Keratinocyte (primary cell): ENCODE data around the gene PAXIP1. TPM values are rescaled to one million over a fixed set of nuclear protein-coding genes. Genes with fewer than 3 reads are reported as not detected.

ENCODE experiments used
- DNase-seq: peaks from one replicate; pipeline ENCODE4 v3.0.0-alpha.2; 2011; ENCODE audit warnings: low read depth, missing footprints, low spot score
- FAIRE-seq: peaks from 2 replicates; lab custom pipeline; 2011; peaks lifted over from hg19 to GRCh38; lab: Jason Lieb, UNC
- H2AFZ ChIP-seq: 2 replicates; pipeline ENCODE4 v1.6.0; 2012; ENCODE audit warnings: low read length, control low read depth, inconsistent platforms; ENCODE audit not compliant: control insufficient read depth
- H3K27ac ChIP-seq: 2 replicates; pipeline ENCODE4 v1.5.1; 2011; ENCODE audit warnings: low read length; ENCODE audit not compliant: control insufficient read depth, insufficient read depth
- H3K27me3 ChIP-seq: 3 replicates; pipeline ENCODE4 v1.6.0; 2011; ENCODE audit warnings: low read length; ENCODE audit not compliant: control insufficient read depth, insufficient read depth; ENCODE audit errors: extremely low read depth
- H3K36me3 ChIP-seq, 2 experiments: 2 replicates in 1 of 2; 3 replicates in 1 of 2; pipeline ENCODE4 v1.5.1; 2011; ENCODE audit warnings: low read length in 2 of 2, mild to moderate bottlenecking in 1 of 2; ENCODE audit not compliant: control insufficient read depth in 2 of 2, insufficient read depth in 2 of 2; ENCODE audit errors: extremely low read depth in 1 of 2
- H3K4me1 ChIP-seq: 3 replicates; pipeline ENCODE4 v1.5.1; 2011; ENCODE audit warnings: low read length; ENCODE audit not compliant: control insufficient read depth, insufficient read depth; ENCODE audit errors: extremely low read depth
- H3K4me2 ChIP-seq: 3 replicates; pipeline ENCODE4 v1.6.0; 2011; ENCODE audit warnings: low read depth, low read length; ENCODE audit not compliant: control insufficient read depth, insufficient read depth; ENCODE audit errors: extremely low read depth
- H3K4me3 ChIP-seq, 3 experiments: fragments of 200-600 bp in 1 of 3; sonication (generic) in 1 of 3; 2 replicates in 2 of 3; 3 replicates in 1 of 3; pipeline ENCODE4 v1.5.1; 2011 to 2016; ENCODE audit warnings: low read length in 3 of 3, mild to moderate bottlenecking in 3 of 3, control low read depth in 2 of 3, inconsistent platforms in 1 of 3, low read depth in 1 of 3, mixed read lengths in 1 of 3, mixed run types in 1 of 3, moderate library complexity in 1 of 3; ENCODE audit not compliant: control insufficient read depth in 2 of 3, insufficient read depth in 2 of 3; ENCODE audit errors: extremely low read depth in 1 of 3
- H3K79me2 ChIP-seq: 2 replicates; pipeline ENCODE4 v1.6.0; 2012; ENCODE audit warnings: low read length; ENCODE audit not compliant: control insufficient read depth, insufficient read depth
- H3K9ac ChIP-seq: 3 replicates; pipeline ENCODE4 v1.6.0; 2011; ENCODE audit warnings: low read length; ENCODE audit not compliant: control insufficient read depth, insufficient read depth; ENCODE audit errors: extremely low read depth
- H3K9me1 ChIP-seq: 3 replicates; pipeline ENCODE4 v1.6.0; 2011; ENCODE audit warnings: low read length; ENCODE audit not compliant: control insufficient read depth, insufficient read depth; ENCODE audit errors: extremely low read depth
- H3K9me3 ChIP-seq: 2 replicates; pipeline ENCODE4 v1.5.1; 2012; ENCODE audit warnings: low read depth, low read length; ENCODE audit not compliant: control insufficient read depth
- H4K20me1 ChIP-seq: 3 replicates; pipeline ENCODE4 v1.6.0; 2011; ENCODE audit warnings: low read length; ENCODE audit not compliant: control insufficient read depth, insufficient read depth; ENCODE audit errors: extremely low read depth
- EZH2 ChIP-seq: IDR thresholded peaks from one replicate; pipeline ENCODE4 v1.6.1; 2012; ENCODE audit warnings: inconsistent platforms, mild to moderate bottlenecking, low read length, moderate library complexity
- dilution Hi-C: fragments of 300-500 bp; cut with MboI; formaldehyde crosslinking; loops from one replicate; pipeline ENCODE4 v1.7.0; 2020; ENCODE audit warnings: low sequenced_read_pairs; ENCODE audit not compliant: extremely low pct_ligation_motif_present
- polyA plus RNA-seq, 5 experiments: library from polyadenylated mRNA; depleted of rRNA in 3 of 5; stranded (reverse) in 3 of 5; stranded (forward) in 1 of 5; unstranded in 1 of 5; fragments of >200 nt; gene quantifications; 1 replicate in 1 of 5; 2 replicates in 3 of 5; 3 replicates in 1 of 5; pipeline versions ENCODE4 v1.2.1 to v1.2.3, GENCODE V29; 2011 to 2012; ENCODE audit warnings: missing spikeins in 2 of 5, low read depth in 1 of 5, low replicate concordance in 1 of 5
- TF ChIP-seq, protein P1 (sequence below), 3 experiments: IDR thresholded peaks in 1 of 3; conservative IDR thresholded peaks in 1 of 3; optimal IDR thresholded peaks in 1 of 3; 2 replicates in 2 of 3; 3 replicates in 1 of 3; pipeline versions ENCODE3 to v1.5.1; 2011; ENCODE audit warnings: low read length in 3 of 3, mild to moderate bottlenecking in 3 of 3, moderate library complexity in 2 of 3, control low read depth in 1 of 3, inconsistent platforms in 1 of 3; ENCODE audit not compliant: insufficient read depth in 2 of 3; ENCODE audit errors: extremely low read depth in 1 of 3

PAXIP1 gene
- polyA plus RNA-seq, 1 donor (not counting 4 experiments of a cell fraction or from before 2014, with no cell fraction given), result 9.4 TPM

DNA sequence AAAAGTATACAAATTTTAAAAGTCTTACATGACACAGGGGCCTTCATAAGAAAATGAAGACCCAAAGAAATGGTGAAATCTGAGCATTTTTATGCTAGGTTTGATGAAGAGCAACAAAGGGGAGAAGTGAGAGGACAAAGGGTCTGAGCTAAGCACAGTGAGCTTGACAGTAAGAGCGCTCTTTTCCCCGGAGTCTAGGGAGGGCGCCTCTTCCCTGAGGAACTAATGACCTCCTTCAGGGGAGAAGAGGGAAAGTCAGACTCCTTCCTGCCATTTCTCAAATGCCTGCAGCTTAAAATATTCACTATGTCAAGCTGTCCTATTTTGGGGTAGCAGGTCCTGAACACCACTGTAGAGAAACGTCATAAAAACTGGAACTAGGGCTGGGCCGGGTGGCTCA is 18.1 kb upstream of the PAXIP1 start:
- dilution Hi-C loops, result no loop called here
- no peak for FAIRE-seq

DNA sequence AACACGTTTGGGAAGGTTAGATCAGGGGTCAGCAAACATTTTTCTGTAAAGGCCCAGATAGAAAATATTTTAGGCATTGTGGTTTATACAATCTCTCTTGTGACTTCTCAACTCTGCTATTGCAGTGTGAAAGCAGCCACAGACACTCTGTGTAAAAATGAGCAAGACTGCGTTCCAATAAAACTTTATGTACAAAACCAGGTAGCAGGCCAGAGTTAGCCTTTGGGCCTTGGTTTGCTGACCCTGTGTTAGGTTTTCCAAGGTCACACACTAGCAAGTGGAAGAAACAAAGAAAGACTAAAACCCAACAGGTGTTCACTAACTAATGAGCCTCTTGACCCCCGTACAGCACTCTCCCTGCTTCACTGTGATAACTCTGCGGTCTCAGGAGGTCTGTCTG is 14.9 kb upstream of the PAXIP1 start:
- dilution Hi-C loops, result no loop called here
- no peak for FAIRE-seq
- Histone ChIP-seq H4K20me1 (no peaks in the 10 kb centered on the region), H3K79me2 (no peaks in the 10 kb centered on the region), H3K9me3 (no peaks in the 10 kb centered on the region), H3K4me2 (no peak overlapping the region), H3K27me3 (no peaks in the 10 kb centered on the region), H3K9ac (no peak overlapping the region), H3K9me1 (no peaks in the 10 kb centered on the region), H2AFZ (no peak overlapping the region), H3K4me1 (no peaks in the 10 kb centered on the region), H3K4me3 (no peak overlapping the region), H3K27ac (no peak overlapping the region), H3K36me3 (no peaks in the 10 kb centered on the region)
- no peak for DNase-seq
- no peak for TF ChIP-seq EZH2
- TF ChIP-seq, protein P1, sequence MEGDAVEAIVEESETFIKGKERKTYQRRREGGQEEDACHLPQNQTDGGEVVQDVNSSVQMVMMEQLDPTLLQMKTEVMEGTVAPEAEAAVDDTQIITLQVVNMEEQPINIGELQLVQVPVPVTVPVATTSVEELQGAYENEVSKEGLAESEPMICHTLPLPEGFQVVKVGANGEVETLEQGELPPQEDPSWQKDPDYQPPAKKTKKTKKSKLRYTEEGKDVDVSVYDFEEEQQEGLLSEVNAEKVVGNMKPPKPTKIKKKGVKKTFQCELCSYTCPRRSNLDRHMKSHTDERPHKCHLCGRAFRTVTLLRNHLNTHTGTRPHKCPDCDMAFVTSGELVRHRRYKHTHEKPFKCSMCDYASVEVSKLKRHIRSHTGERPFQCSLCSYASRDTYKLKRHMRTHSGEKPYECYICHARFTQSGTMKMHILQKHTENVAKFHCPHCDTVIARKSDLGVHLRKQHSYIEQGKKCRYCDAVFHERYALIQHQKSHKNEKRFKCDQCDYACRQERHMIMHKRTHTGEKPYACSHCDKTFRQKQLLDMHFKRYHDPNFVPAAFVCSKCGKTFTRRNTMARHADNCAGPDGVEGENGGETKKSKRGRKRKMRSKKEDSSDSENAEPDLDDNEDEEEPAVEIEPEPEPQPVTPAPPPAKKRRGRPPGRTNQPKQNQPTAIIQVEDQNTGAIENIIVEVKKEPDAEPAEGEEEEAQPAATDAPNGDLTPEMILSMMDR (optimal IDR thresholded peaks at IDR 0.05 in 1 of 3, IDR thresholded peaks at IDR 0.05 in 1 of 3, conservative IDR thresholded peaks at IDR 0.05 in 1 of 3; ENCODE audit: extremely low read depth in 1 of 3, insufficient read depth in 2 of 3, low read length in 3 of 3), result no peak

More for the DNA sequence above, 18.1 kb upstream of the PAXIP1 start:
- Histone ChIP-seq H2AFZ (no peak overlapping the region), H3K9me1 (no peaks in the 10 kb centered on the region), H3K4me2 (no peak overlapping the region), H3K36me3 (no peaks in the 10 kb centered on the region), H3K9me3 (no peaks in the 10 kb centered on the region), H3K9ac (no peak overlapping the region), H3K27ac (no peak overlapping the region), H3K27me3 (no peaks in the 10 kb centered on the region), H4K20me1 (no peaks in the 10 kb centered on the region), H3K4me3 (no peak overlapping the region), H3K79me2 (no peaks in the 10 kb centered on the region), H3K4me1 (no peaks in the 10 kb centered on the region)
- TF ChIP-seq, protein P1 (optimal IDR thresholded peaks at IDR 0.05 in 1 of 3, IDR thresholded peaks at IDR 0.05 in 1 of 3, conservative IDR thresholded peaks at IDR 0.05 in 1 of 3; ENCODE audit: extremely low read depth in 1 of 3, insufficient read depth in 2 of 3, low read length in 3 of 3), result no peak
- TF ChIP-seq EZH2, result no peak
- no peak for DNase-seq
